G401.6 (cell line): ENCODE results near the gene CLSTN2.

ENCODE experiments used
- FAIRE-seq: peaks from 2 replicates; lab custom pipeline; 2012; peaks lifted over from hg19 to GRCh38; lab: Jason Lieb, UNC

Gene CLSTN2

DNA sequence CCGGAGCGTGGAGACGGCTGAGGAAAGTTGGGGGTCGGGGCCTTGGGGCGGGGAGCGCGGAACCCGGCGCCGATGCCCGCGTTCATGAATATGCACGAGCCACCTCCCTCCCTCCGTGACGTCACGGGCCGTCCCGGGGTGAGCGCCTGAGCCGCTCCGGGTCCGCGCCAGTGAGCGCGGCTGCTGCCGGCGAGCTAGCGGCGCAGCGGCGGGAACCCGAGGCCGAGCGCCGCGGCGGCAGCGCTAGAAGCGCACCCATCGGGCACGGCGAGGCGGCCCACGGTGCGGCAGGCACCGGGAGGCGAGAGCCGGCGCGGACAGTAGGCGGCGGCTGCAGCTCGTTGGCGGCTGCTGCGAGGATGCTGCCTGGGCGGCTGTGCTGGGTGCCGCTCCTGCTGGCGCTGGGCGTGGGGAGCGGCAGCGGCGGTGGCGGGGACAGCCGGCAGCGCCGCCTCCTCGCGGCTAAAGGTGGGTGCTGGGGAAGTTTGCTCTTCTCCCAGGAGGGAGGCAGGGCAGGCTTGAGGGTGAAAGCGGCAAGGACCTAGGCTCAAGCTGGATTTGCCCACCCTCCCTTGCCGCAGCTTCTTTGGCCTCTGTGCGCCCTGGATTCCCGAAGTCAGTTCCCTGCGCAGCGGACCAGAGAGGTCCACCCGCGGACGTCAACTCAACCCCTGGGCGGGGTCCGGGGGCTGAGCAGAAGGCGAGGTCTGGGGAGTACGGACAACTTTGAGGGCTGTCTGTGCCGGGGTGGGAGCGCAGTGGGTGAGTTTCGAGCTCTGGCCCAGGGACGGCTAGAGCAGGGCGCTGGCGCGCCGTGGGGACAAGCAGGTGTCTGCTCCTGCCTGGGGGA, at the start of gene CLSTN2:
Gene CLSTN2, plus strand, starts transcription at position 170 of the 850 bp plus-strand sequence.
- FAIRE-seq, result no peak

DNA sequence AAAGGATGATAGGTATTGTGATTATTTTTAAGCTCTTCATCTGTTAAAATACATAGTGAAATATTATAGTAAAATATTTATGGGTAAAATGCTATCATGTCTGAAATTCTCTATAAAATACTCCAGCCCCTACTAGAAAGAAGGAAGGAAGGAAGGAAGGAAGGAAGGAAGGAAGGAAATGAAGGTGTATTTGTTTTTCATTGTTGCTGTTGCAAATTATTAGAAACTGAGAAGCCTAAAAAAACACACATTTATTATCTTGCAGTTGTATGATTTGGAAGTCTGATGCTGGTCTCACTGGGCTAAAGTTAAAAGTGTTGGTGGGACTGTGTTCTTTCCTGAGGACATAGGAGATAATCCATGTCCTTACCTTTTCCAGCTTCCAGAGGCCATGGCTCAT, 47.6 kb upstream of the CLSTN2 start:
- FAIRE-seq, result no peak

DNA sequence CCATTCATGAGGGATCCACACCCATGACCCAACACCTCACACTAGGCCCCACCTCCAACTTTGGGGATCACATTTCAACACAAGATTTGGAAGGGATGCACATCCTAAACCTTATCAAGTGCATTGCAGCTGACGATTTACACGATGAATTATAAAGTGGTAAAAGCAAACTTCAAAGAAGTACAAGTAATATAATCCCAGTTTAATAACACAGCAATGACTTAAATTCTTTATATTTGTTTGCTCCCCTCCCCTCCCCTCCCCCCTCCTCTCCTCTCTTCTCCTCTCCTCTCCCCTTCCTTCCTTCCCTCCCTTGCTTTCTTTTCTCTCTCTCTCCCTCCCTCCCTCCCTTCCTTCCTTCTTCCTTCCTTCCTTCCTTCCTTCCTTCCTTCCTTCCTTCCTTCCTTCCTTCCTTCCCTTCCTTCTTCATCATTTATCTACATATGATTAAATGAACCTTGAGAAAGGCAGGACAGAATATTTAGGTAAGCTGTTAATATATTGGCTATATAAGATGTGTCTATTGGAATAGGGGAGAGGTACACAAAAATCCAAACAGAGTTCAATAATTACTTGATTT, 46.3 kb upstream of the CLSTN2 start:
- FAIRE-seq, result no peak

DNA sequence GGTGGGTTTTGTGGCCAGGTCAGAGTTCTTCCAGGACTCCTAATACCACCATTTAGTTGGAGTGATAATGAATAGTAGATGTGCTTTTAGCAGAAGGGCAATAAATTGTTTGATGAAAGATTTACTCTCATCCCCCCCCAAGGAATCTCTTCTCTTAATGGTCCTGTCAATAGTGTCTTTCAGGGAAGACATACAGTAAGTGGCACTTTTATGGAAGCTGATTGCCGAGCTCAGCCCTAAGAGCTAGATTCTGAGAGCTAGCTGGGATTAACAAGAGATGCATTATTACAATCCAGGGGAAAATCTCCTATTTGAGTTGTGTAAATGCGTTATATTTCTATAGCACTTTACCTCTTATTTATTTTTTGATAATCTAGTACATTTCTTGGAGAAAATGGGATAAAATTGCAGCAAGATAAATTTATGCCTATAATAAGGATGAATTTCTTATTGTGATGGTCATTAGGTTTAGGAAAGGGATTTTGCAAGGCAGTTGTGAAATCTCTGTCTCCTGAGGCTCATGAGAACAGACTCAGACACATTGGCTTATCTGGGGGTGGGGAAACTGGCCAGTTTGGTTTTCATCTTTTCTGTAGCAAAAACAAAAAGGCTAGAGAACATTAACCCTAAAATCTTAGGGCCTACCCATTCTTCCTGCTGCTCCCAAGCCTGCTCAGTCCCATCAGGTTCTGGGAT, 41.6 kb upstream of the CLSTN2 start:
- FAIRE-seq, result no peak

DNA sequence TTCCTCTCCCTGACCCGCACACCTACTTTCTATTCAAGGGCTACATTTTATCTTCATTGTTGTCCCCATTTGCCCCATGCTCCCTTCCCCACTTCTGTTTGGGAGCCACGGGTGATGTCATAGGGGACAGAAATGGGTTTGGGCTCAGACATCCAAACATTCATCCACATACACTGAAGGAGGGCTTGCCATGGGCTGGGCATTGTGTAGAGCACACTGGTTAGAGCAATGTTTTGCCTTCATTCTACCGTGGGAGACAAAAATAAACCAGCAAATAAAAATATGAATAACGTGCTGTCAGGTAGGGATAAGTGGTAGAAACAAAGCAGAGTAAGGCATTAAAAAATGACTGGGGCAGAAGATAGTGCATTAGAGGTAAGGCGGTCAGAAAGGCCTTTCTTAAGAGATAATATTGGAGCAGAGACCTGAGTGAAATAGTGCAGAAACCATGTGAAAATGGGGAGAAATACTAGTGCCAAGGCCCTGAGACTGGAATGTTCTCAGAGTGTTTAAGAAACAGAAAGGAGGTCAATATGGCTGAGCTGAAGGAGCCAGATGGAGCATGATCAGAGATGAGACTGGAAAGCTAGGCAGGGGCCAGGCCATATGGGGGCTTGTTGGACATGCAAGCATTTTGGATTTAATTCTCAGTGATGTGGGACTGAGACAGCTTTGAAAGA, 40.9 kb upstream of the CLSTN2 start:
- FAIRE-seq, result no peak

DNA sequence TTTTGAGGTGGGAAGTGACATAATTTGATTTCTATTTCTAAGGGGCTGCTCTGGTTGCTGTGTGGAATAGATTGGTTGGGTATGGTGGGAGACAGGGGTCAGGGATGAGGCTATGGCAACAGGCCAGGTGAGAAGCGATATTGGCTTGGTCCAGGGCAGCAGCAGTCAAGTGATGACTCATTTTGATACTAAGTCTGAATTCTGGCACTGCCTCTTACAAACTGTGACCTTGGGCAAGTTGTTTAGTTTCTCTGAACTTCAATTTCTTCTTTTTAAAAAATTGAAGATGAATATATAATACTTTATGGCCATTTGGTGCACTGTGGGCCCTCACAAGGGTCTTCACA, 40.4 kb upstream of the CLSTN2 start:
- FAIRE-seq, result no peak

DNA sequence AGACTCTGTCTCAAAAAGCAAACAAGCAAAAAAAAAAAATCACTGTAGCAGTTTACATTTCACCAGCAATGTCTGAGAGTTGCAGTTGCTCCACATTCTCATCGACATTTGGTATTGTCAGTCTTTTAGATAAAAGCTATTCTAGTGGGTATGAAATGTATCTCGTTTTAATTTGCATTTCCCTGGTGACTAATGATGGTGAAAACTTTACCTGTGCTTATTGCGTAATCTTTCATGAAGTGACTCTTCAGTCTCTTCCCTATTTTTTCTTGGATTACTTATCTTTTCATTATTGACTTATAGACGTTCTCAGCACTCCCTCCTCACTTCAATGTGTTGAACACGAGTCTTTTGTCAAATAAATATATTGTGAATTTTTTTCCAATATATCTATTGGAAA, 37.2 kb upstream of the CLSTN2 start:
- no peak for FAIRE-seq

DNA sequence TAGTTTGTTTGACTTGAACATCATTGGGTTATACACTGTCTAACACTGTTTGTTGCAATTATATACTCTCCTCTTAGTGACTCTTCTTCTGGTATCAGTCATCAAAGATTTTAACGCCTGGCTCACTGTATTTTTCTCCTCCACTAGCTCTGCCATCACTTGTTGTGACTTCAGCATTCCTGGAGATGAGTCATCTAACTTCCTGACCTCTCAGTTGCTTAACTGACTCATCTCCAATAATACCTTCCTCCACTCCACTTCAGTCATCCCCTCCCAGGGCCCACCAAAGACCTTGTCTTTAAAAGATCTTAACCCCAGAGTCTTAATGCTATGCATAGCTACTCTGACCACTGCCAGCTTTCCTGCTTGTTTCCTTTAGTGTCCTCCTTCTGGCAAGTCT, 28.6 kb upstream of the CLSTN2 start:
- FAIRE-seq, result no peak

DNA sequence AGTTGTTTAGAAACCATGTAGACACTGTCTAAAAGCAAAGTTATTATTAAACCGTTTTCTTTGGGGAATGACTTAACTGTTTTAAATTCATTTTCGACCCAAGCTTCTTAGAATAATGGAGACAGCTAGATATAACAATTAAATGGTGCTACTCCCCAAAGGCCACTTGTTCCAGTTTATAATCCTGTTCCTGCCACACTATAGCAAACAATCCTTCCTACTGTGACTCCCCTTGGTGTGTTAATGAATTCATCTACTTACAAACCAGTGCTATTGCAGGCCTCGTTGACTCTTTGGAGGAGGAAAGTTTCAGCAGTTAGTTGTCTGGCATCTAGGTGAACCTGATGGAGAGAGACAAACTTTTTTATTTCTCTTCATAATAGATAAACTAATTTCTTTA, 25.2 kb upstream of the CLSTN2 start:
- FAIRE-seq, result no peak

DNA sequence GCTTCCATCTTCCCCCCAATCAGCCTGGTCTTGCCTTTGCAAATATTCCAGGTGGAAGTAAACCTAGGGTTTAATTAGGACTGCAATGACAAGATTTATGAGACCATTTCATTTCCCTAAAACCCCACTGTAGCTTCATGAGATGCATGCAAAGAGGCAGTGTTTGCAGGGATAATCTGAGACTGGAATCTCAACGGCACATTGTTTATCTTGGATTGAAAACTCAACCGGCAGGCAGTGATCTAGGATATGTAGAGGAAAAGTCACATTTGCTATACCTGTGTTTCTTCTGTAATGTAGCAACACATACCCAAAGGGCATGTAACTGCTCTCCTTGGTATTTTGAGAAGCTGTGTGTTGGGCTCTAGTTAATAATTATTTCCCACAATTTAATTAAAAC, 18.7 kb upstream of the CLSTN2 start:
- FAIRE-seq, result no peak

DNA sequence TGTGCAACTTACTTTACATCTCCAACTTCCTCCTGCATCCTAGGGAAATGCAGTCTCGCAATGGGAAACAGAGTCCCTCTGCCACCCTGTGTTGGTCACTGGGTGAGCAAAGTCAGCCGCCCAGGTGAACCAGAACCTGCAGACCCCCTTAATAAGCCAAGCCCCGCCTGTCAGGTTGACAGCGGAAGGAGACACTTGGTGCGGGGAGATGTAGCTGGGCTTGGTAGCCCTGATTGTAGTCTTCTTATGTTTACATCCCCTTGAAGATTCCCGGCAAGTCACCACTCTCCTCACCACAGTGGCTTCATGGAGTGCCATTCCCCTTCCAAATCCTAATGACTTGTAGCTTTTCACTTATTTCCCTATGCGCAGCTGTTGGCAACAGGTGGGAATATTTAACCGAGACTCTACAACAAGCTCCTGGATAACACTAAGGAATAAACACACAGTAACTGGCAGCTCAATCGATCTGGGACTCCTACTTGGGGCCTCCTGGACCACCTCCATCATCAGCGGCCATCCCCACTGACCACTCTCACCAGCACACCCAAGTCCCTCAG, 17.7 kb upstream of the CLSTN2 start:
- FAIRE-seq, result no peak

DNA sequence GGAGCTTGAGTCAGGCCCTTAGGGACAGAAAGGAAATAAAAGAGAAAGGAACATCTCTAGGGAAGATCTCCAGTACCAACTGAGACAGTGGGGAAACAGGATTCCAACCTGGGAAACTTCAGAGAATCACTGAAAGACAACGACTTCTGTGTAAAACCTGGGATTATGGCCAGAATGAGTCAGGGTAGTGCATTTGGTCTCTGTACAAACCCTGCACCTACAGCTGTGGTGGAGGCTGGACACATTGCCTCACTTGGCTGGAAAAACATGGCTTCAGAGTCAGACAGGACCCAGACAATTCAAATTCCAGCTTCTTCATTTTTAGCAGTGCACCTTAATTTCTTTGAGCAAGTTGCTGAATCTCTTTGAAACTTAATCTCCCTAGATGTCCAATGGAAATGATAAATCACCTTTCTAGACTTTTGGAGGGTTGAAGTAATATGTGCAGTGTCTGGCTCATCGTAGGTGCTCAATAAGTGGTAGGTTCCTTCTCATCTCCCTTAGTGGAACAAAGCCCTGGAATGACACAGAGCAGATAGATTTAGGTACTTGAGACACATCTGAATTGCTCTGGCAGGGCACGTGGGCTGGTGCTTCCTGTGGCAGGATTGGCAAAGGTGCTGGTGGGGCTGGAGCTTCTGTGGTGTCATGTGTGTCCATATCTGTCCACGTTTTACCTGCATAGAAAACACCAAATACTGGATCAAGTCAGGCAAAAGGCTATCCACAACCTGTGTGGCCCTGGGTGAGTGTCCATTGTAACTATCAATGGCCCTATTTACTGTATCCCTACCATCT, 6.1 kb upstream of the CLSTN2 start:
- FAIRE-seq, result no peak

DNA sequence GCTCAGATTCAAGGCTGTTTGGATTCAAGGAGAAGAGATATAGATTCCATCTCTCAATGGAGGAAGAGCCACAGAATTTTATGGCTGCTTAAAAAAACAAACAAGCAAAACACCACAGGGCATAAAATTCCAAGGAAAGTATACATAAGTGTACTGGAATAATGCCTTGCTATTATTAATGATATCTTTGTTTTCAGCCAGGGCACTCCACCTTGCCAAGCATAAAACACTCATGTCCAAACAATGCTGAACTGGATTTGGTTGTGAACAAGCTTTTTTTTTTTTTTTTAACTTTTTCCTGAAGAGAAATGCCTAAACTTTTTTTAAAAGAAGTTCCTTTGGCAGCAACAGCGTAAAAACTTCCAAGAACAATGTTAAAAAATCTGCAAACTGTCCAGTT, 4.8 kb upstream of the CLSTN2 start:
- FAIRE-seq, result no peak

DNA sequence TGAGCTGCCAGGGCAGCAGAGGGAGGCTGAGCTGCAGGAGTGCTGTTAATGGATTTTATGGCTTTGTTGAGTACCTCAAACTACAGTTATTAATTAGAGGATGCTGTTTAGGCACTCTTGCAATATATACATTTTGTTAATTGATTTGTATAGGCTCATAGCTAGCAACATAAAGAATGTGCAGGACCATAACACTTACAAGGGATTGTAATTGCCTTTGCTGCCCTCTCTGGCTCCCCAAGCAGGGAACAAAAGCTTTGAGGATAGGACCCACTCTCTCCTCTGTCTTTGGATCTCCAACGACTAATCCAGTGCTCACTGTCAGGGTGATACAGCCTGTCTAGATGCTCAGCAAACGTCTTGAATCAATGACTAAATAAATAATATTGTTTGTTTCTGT, 1.2 kb upstream of the CLSTN2 start:
- no peak for FAIRE-seq

DNA sequence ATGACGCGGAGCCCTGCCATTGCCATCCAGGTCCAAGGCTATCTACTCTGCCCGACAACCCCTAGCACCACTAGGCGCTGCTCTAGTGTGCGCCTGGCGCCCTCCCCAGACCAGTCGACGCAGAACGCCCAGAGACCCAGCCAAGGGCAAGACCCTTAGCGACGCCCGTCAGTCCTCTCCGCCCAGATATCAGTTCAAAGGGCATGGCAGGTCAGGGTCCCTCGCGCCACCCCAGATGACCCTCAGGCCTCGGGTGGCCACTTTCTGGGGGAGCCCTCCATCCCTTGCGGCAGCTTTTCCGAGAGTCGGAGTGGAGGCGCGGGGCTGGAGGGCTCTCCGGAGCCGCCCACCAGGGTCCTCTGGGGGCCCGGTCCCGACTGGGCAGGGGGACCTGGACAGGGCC, 371 bp upstream of the CLSTN2 start:
- FAIRE-seq, result no peak

DNA sequence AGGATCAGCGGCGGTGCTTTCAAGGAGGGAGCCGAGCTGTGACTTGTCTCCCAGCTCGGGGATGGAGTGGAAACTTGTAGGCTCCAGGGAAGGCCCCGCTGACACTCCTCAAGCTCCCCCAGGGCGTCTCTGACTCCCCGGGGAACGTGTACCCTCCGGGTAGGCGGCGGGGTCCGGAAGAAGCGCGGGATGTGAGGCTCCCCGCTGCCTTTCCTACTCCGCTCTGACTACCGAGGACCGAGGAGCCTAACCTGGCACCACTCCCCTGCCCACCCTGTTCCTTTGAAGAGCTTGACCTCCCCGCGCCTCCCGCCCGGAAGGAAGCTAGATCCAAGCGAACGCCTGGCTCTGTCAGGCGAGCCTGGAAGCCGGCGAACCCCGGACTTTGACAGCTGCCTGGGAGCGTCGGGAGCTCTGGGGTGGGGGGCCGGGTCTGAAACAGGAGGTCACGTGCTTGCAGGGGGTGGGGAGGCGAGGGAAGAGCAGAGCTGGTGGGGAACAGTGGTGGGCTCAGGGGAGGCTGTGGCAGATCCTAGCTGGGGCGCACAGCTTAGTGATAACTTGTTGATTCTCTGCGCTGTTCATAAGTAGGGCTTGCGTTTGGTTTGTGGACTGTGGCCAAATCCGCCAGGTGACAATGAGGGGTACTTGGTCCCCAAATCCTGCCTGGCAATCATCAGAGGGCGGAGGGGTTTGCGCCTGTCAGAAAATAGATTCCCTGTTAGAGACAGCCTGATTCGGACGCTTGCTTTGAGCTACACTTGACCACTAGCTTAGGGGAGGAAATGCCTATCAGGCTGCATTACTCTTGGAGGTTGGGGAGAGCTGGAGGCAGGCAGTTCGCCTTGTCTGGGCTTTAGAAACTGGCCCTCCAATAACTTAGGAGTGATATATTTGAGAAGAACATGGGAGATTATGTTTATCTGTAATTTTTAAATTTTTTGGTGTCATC, 1.2 kb downstream of the CLSTN2 start:
- FAIRE-seq, result no peak

DNA sequence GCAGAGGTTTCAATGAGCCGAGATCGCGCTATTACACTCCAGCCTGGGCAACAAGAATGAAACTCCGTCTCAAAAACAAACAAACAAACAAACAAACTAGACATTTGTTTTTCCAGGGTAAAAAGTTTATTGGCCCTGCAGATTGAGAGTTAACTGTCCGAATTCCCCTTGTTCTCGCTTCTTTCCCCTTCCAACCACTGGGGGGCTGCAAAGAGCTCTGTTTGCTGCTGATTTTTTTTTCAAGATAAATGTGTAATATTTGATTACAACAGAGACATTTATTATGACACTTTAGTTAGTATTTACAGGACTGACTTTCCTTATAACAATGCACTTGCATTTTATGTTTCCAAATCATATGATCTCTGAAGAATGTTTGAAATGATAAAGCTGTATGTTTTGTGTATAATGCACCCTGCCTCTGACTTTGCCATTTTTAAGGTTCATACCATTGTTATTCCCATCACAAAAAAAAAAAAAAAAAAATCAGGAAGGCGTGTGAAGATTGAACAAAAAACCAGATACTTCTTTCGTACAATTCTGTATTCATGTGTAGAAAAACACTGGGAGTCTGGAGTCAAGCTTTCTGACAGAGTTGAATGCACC, 2.8 kb downstream of the CLSTN2 start:
- FAIRE-seq, result peak; percentile 92

DNA sequence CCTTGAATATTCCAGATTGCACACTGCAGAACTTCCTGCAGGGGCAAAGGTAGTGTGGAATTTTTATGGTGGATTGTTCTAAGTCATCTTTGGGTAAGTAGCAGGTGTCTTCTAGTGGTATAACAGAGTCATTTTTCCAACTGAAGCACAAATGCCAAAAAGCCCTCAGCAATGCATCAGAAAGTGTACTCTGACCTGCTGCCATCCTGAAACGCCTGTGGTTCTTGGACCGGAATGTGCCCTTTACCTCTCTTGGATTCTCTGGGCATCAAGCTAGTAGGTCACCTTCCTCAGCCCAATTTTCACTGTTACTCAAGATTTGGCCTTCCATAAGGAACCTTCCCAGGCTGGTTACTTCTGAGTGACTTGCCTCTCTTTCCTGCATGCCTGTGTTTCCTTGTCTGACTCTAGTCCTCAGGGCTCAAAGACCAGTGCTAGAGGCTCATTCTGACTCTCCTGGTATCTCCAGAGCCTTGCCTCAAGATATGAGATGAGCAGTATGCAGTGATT, 4.8 kb downstream of the CLSTN2 start:
- no peak for FAIRE-seq

DNA sequence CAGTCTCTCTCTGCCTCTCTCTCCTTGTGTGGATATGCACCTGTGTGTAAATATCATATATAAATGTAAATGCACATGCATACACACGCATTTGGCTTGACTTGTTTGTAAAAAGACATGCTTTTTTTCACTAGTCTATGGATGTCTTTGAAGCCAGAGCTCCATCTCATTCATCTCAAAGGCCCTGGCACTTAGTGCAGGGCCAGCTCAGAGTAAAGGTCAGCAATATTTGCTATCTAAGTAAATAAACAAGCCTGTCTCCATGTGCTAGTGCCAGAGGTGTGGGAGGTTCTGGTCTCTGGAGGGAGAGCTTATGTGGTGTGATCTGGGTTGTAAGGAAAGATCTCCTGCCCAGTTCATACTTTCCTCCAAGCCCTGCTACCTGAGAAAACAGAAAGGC, 5.6 kb downstream of the CLSTN2 start:
- no peak for FAIRE-seq

DNA sequence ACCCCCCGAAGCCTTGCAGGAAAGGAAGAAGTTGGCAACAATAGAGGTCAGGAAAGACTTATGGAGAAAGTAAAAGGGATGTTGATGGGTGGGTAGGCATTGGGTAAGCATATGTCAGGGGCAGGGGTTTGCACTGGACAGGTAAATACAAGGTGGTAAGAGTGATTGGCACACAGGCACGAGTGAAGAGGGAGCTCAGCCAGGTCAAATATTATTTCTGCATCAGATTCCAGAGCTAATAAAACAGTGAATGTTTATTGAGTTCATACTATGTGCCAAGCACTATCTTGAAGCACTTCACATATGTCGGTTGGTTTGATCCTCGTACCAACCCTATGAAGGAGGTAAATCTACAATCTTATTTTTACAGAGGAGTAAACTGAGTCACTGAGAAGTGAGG, 6.6 kb downstream of the CLSTN2 start:
- no peak for FAIRE-seq
